CD4-positive, alpha-beta T cell (primary cell): ENCODE measurements around the gene TBC1D7. TPM values are rescaled to one million over a fixed set of nuclear protein-coding genes. Genes with fewer than 3 reads are reported as not detected.

Source experiments
- ATAC-seq: fragments of 200-7000 bp; cut with Tn5 transposase; one replicate; pipeline ENCODE4 v1.10.0; 2022; ENCODE audit warnings: mild to moderate bottlenecking; ENCODE audit not compliant: poor library complexity
- CTCF ChIA-PET: fragments of 350-600 bp; sonication (Branson Sonifier 250); formaldehyde crosslinking; loops from one replicate; lab custom pipeline; 2021; ENCODE audit warnings: antibody characterized with exemption, inconsistent platforms; lab: Charles Lee
- POLR2A ChIA-PET: fragments of 350-600 bp; sonication (Branson Sonifier 250); formaldehyde crosslinking; loops from one replicate; lab custom pipeline; 2021; ENCODE audit warnings: antibody characterized with exemption, inconsistent platforms; lab: Charles Lee
- DNase-seq, 14 experiments: peaks; one replicate each; pipeline ENCODE4 v3.0.0-alpha.2; 2013 to 2020; ENCODE audit warnings: mixed read lengths in 2 of 14
- H3K27ac ChIP-seq, 2 donors: one replicate each; pipeline versions ENCODE4 v1.5.1 to v1.7.0; 2013; ENCODE audit warnings: low read length in 2 of 2, low read depth in 1 of 2, mild to moderate bottlenecking in 1 of 2
- H3K27me3 ChIP-seq, 2 experiments: 1 replicate in 1 of 2; 2 replicates in 1 of 2; pipeline versions ENCODE4 v1.6.1 to v1.7.0; 2013; ENCODE audit warnings: low read length in 2 of 2, control low read depth in 1 of 2, mild to moderate bottlenecking in 1 of 2, moderate library complexity in 1 of 2; ENCODE audit not compliant: insufficient read depth in 2 of 2, control insufficient read depth in 1 of 2
- H3K36me3 ChIP-seq: one replicate; pipeline ENCODE4 v1.6.1; 2013; ENCODE audit warnings: low read length, control low read depth; ENCODE audit not compliant: insufficient read depth
- H3K4me1 ChIP-seq: one replicate; pipeline ENCODE4 v1.6.1; 2013; ENCODE audit warnings: low read length, control low read depth; ENCODE audit not compliant: insufficient read depth
- H3K4me3 ChIP-seq: one replicate; pipeline ENCODE4 v1.5.1; 2013; ENCODE audit warnings: mild to moderate bottlenecking, low read length, moderate library complexity
- H3K9me3 ChIP-seq, 2 experiments: 1 replicate in 1 of 2; 2 replicates in 1 of 2; pipeline versions ENCODE4 v1.6.1 to v1.7.0; 2013; ENCODE audit warnings: low read length in 2 of 2, mild to moderate bottlenecking in 2 of 2, control low read depth in 1 of 2, moderate library complexity in 1 of 2; ENCODE audit not compliant: control insufficient read depth in 1 of 2, insufficient read depth in 1 of 2
- H3K27ac Mint-ChIP-seq: one replicate; pipeline ENCODE4 v1.8.0; 2020; ENCODE audit warnings: mixed read lengths
- H3K27me3 Mint-ChIP-seq: one replicate; pipeline ENCODE4 v1.8.0; 2021; ENCODE audit warnings: mixed read lengths
- H3K36me3 Mint-ChIP-seq: one replicate; pipeline ENCODE4 v1.8.0; 2021; ENCODE audit warnings: low read depth, mixed read lengths
- H3K4me1 Mint-ChIP-seq: one replicate; pipeline ENCODE4 v1.8.0; 2021; ENCODE audit warnings: low read depth, mixed read lengths
- H3K4me3 Mint-ChIP-seq: one replicate; pipeline ENCODE4 v1.8.0; 2020; ENCODE audit warnings: mild to moderate bottlenecking, mixed read lengths
- H3K9me3 Mint-ChIP-seq: one replicate; pipeline ENCODE4 v1.8.0; 2020; ENCODE audit warnings: mixed read lengths
- CTCF ChIP-seq: fragments of 200-600 bp; IDR thresholded peaks from one replicate; pipeline ENCODE4 v1.8.0; 2022; ENCODE audit warnings: antibody characterized with exemption, mild to moderate bottlenecking
- intact Hi-C, 2 experiments: fragments of 100-400 bp; cut with DNase I in 1 of 2; cut with micrococcal nuclease in 1 of 2; formaldehyde crosslinking; loops; one replicate each; pipeline versions ENCODE4 v1.15.1 to v1.9.0; 2023 to 2025; cut with DNase I, micrococcal nuclease
- total RNA-seq, 174 experiments: library from RNA in 2 of 174; stranded (reverse) in 2 of 174; gene quantifications; one replicate each; pipeline ENCODE4 v1.2.3 and lab custom pipeline; 2021 to 2026

The TBC1D7 gene
- total RNA-seq, 2 experiments from 2014 or later = 10.2 to 12.3 TPM

DNA sequence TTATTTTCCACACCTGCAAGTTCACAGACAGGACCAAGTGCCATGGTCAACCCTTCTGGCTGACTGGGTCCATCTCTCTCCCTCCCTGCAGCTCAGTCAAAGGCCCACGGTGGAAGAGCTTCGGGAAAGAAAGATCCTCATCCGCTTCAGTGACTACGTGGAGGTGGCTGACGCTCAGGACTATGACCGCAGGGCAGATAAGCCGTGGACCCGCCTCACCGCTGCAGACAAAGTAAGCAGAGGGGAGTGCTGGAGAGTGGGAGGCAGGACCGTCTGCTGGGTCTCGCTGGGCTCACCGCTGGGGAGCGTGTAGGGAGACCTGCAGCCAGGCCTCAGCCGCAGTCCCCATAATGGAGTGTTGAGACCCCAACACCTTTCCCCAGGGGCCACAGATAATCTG lies 45.0 kb downstream of the TBC1D7 start:
- H3K4me3 ChIP-seq = no peak overlapping the region
- Mint-ChIP-seq H3K4me3 (no peak overlapping the region), H3K36me3 (peaks cover 16% of the 10 kb centered on the region), H3K4me1 (no peaks in the 10 kb centered on the region), H3K9me3 (peaks cover 3% of the 10 kb centered on the region), H3K27me3 (no peaks in the 10 kb centered on the region), H3K27ac (no peak overlapping the region)
- peaks cover 20 to 22% of the 10 kb centered on the region in 2 experiments for H3K9me3 ChIP-seq
- H3K27me3 ChIP-seq = no peaks in the 10 kb centered on the region
- H3K36me3 ChIP-seq = no peaks in the 10 kb centered on the region
- H3K27ac ChIP-seq = no peak overlapping the region
- TF ChIP-seq CTCF = no peak
- DNase-seq (no peak), ATAC-seq (no peak)
- CTCF ChIA-PET = no interaction called here
- POLR2A ChIA-PET = no interaction called here
- peaks cover 3% of the 10 kb centered on the region for H3K4me1 ChIP-seq
- intact Hi-C loops = no loop called here

GRCh38 chr6:13282393-13283069 lies 45.8 kb downstream of the TBC1D7 start:
- ATAC-seq = no peak
- Histone ChIP-seq H3K27ac (no peak overlapping the region), H3K27me3 (no peaks in the 10 kb centered on the region), H3K36me3 (no peaks in the 10 kb centered on the region), H3K9me3 (peaks cover 14 to 15% of the 10 kb centered on the region in 2 experiments), H3K4me1 (peaks cover 3% of the 10 kb centered on the region), H3K4me3 (no peak overlapping the region)
- Mint-ChIP-seq H3K27me3 (no peaks in the 10 kb centered on the region), H3K36me3 (peaks cover 16% of the 10 kb centered on the region), H3K4me3 (no peak overlapping the region), H3K4me1 (no peaks in the 10 kb centered on the region), H3K27ac (no peak overlapping the region), H3K9me3 (peaks cover 3% of the 10 kb centered on the region)
- TF ChIP-seq CTCF = no peak
- intact Hi-C loops = no loop called here
- DNase-seq = no peak
- POLR2A ChIA-PET = no interaction called here
- CTCF ChIA-PET = no interaction called here

GRCh38 chr6:13281686-13282085 lies 46.7 kb downstream of the TBC1D7 start:
- POLR2A ChIA-PET = no interaction called here
- Histone ChIP-seq H3K9me3 (peaks cover 5 to 6% of the 10 kb centered on the region in 2 experiments), H3K4me1 (peaks cover 3% of the 10 kb centered on the region), H3K27ac (no peak overlapping the region), H3K36me3 (no peaks in the 10 kb centered on the region), H3K4me3 (no peak overlapping the region), H3K27me3 (no peaks in the 10 kb centered on the region)
- Mint-ChIP-seq H3K27ac (no peak overlapping the region), H3K27me3 (no peaks in the 10 kb centered on the region), H3K4me3 (no peak overlapping the region), H3K36me3 (peaks cover 11% of the 10 kb centered on the region), H3K9me3 (peaks cover 3% of the 10 kb centered on the region), H3K4me1 (no peaks in the 10 kb centered on the region)
- DNase-seq (no peak), ATAC-seq (no peak)
- intact Hi-C loops = no loop called here
- no peak for TF ChIP-seq CTCF
- CTCF ChIA-PET = no interaction called here
